SH-SY5Y (cell line): ENCODE results near the gene CD48.

Experiments
- GATA2 ChIP-seq: IDR thresholded peaks from 2 replicates; pipeline ENCODE4 v1.6.1; 2011; ENCODE audit warnings: mild to moderate bottlenecking, low read depth, low read length
- GATA3 ChIP-seq: IDR thresholded peaks from 2 replicates; pipeline ENCODE4 v1.6.1; 2011; ENCODE audit warnings: low read depth, mild to moderate bottlenecking, low read length, moderate library complexity

DNA sequence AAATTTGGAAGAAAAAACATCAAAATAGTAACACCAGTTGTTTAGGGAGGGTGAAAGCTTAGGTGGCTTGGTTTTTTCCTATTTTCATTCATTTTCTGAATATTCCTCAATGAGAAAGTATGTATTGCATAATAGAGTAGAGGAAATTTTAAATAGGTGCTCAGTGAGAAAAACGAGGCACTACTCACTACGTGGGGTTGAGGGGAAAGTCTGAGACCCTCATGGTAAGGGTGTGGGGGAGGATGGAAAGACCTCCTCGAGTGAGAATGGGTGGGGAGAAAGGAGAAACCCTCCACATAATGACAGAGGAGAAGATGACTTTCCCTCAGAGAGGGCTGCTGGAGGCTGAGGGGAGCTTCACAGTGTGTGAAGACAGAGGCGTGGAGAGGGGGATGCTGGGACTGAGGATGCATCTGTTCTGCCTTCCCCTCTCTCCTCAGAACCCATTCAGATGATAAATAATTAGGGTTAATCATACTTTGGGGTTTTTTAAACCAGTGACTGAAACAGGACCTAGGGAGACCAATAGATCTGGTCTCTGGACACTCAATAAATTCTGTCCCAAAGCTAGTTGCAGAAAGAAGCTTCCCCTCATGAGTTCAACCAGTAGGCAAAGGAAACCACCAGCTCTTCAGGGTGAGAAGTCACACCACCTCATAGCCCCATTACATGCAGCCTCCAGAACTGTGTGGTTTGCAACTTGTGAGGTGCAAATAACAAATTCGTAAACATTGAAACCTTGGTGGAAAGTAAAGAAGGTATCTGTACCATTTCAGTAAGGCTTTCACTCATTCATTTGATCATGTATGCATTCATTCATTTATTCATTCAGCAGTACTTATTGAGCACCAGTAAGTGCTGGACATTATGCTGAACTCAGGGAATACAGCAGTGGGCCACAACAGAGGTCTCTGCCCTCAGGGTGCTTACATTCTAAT, 44.6 kb upstream of the CD48 start:
- TF ChIP-seq GATA2 (no peak), GATA3 (no peak)
